K562 (cell line): ENCODE measurements around the gene KRIT1.

Source experiments
- BRD4 ChIP-seq: fragments of 200-600 bp; sonication (generic); IDR thresholded peaks from 2 replicates; pipeline ENCODE4 v1.6.1; 2017; ENCODE audit warnings: inconsistent platforms
- HMGN3 ChIP-seq: IDR thresholded peaks from 2 replicates; pipeline ENCODE4 v1.6.1; 2011; ENCODE audit warnings: borderline replicate concordance, low read depth, mild to moderate bottlenecking, mixed read lengths, low read length; ENCODE audit not compliant: insufficient read length; ENCODE audit errors: extremely low read depth
- HSF4 ChIP-seq: fragments of 250-450 bp; sonication (Bioruptor Pico); IDR thresholded peaks from 2 replicates; pipeline ENCODE4 v2.1.2; 2022; ENCODE audit warnings: mild to moderate bottlenecking, moderate library complexity, borderline replicate concordance
- POLR2A ChIP-seq: fragments of 450-650 bp; conservative IDR thresholded peaks from 2 replicates; pipeline ENCODE4 v1.6.1; 2016
- PTRF ChIP-seq: fragments of 450-650 bp; IDR thresholded peaks from 2 replicates; pipeline ENCODE4 v1.6.1; 2016; ENCODE audit warnings: mild to moderate bottlenecking, missing genetic modification characterization, missing compliant biosample characterization
- SMC3 ChIP-seq: conservative IDR thresholded peaks from 2 replicates; pipeline ENCODE4 v1.6.1; 2011; ENCODE audit warnings: low read depth, low read length, improper control_type of control experiment; ENCODE audit not compliant: insufficient read depth
- ZBTB7A ChIP-seq: IDR thresholded peaks from 2 replicates; pipeline ENCODE4 v1.6.1; 2011; ENCODE audit warnings: low read depth, mild to moderate bottlenecking, low read length, moderate library complexity, borderline replicate concordance; ENCODE audit not compliant: control insufficient read depth
- TF ChIP-seq, protein P1 (sequence below), 2 experiments: IDR thresholded peaks; 2 replicates each; pipeline ENCODE4 v1.6.1; 2011; ENCODE audit warnings: borderline replicate concordance in 1 of 2, control low read depth in 1 of 2, low read depth in 1 of 2, low read length in 1 of 2, mild to moderate bottlenecking in 1 of 2, mixed read lengths in 1 of 2, moderate library complexity in 1 of 2; ENCODE audit not compliant: insufficient read depth in 1 of 2, insufficient read length in 1 of 2, poor library complexity in 1 of 2, severe bottlenecking in 1 of 2; ENCODE audit errors: extremely low read depth in 1 of 2
- TF ChIP-seq, protein P2 (sequence below), 2 experiments: fragments of 450-650 bp in 1 of 2; sonication (generic) in 1 of 2; formaldehyde crosslinking in 1 of 2; IDR thresholded peaks; 2 replicates each; pipeline versions ENCODE4 v1.7.1 to v1.9.0; 2016 to 2022; ENCODE audit warnings: inconsistent platforms in 1 of 2, mild to moderate bottlenecking in 1 of 2, missing genetic modification reagents in 1 of 2
- TF ChIP-seq, protein P3 (sequence below): fragments of 450-650 bp; IDR thresholded peaks from 2 replicates; pipeline ENCODE4 v1.6.1; 2016; ENCODE audit warnings: low read depth

DNA sequence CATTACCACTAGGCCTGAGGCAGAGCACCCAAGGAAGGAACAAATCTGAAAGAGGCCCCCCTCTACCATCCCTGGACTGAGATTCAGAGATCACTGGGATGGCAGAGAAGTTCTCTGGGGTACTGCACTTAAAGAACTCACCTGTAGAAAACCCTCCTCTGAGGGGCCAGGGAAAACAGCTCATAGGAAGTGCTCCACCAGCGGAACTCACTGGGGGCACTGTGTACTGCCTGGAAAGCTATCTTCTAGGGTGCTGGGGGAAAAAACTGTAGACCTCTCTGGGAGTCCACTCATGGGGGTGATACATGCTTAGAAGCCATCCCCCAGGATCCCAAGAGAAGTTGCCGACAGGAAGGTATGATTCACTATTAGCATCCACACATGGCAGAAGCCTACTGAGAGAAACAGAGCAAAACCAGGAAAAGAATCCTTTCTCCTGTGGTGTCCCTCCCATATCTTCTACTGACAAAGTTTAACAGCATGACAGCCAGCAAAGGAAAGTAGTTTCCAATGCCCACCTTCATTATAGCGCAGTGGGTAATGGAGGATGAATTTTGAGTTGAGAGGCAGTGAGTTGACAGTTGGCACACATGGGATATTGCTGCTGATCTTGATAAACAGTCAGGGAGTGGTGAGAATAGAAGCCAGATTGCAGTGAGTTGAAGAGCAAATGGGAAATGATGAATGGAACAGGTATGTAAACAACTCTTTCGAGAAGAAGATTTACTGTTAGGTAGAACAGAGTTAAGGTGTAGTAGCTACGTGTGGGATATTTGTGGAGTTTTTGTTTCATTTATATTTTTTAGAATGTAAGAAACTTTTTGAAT lies 20.9 kb upstream of the KRIT1 start:
- TF ChIP-seq PTRF (tag) (no peak), HSF4 (CRISPR knock-in tag) (no peak), POLR2A (no peak), ZBTB7A (no peak), BRD4 (no peak), SMC3 (no peak), HMGN3 (no peak)
- TF ChIP-seq, protein P1, sequence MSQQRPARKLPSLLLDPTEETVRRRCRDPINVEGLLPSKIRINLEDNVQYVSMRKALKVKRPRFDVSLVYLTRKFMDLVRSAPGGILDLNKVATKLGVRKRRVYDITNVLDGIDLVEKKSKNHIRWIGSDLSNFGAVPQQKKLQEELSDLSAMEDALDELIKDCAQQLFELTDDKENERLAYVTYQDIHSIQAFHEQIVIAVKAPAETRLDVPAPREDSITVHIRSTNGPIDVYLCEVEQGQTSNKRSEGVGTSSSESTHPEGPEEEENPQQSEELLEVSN (IDR thresholded peaks at IDR 0.05; ENCODE audit: borderline replicate concordance in 1 of 2, extremely low read depth in 1 of 2, insufficient read depth in 1 of 2, insufficient read length in 1 of 2, low read depth in 1 of 2, low read length in 1 of 2, poor library complexity in 1 of 2, severe bottlenecking in 1 of 2), result no peak
- TF ChIP-seq, protein P2, sequence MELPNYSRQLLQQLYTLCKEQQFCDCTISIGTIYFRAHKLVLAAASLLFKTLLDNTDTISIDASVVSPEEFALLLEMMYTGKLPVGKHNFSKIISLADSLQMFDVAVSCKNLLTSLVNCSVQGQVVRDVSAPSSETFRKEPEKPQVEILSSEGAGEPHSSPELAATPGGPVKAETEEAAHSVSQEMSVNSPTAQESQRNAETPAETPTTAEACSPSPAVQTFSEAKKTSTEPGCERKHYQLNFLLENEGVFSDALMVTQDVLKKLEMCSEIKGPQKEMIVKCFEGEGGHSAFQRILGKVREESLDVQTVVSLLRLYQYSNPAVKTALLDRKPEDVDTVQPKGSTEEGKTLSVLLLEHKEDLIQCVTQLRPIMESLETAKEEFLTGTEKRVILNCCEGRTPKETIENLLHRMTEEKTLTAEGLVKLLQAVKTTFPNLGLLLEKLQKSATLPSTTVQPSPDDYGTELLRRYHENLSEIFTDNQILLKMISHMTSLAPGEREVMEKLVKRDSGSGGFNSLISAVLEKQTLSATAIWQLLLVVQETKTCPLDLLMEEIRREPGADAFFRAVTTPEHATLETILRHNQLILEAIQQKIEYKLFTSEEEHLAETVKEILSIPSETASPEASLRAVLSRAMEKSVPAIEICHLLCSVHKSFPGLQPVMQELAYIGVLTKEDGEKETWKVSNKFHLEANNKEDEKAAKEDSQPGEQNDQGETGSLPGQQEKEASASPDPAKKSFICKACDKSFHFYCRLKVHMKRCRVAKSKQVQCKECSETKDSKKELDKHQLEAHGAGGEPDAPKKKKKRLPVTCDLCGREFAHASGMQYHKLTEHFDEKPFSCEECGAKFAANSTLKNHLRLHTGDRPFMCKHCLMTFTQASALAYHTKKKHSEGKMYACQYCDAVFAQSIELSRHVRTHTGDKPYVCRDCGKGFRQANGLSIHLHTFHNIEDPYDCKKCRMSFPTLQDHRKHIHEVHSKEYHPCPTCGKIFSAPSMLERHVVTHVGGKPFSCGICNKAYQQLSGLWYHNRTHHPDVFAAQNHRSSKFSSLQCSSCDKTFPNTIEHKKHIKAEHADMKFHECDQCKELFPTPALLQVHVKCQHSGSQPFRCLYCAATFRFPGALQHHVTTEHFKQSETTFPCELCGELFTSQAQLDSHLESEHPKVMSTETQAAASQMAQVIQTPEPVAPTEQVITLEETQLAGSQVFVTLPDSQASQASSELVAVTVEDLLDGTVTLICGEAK (IDR thresholded peaks at IDR 0.05), result no peak
- TF ChIP-seq, protein P2 (CRISPR knock-in tag; IDR thresholded peaks at IDR 0.05), result no peak
- TF ChIP-seq, protein P3, sequence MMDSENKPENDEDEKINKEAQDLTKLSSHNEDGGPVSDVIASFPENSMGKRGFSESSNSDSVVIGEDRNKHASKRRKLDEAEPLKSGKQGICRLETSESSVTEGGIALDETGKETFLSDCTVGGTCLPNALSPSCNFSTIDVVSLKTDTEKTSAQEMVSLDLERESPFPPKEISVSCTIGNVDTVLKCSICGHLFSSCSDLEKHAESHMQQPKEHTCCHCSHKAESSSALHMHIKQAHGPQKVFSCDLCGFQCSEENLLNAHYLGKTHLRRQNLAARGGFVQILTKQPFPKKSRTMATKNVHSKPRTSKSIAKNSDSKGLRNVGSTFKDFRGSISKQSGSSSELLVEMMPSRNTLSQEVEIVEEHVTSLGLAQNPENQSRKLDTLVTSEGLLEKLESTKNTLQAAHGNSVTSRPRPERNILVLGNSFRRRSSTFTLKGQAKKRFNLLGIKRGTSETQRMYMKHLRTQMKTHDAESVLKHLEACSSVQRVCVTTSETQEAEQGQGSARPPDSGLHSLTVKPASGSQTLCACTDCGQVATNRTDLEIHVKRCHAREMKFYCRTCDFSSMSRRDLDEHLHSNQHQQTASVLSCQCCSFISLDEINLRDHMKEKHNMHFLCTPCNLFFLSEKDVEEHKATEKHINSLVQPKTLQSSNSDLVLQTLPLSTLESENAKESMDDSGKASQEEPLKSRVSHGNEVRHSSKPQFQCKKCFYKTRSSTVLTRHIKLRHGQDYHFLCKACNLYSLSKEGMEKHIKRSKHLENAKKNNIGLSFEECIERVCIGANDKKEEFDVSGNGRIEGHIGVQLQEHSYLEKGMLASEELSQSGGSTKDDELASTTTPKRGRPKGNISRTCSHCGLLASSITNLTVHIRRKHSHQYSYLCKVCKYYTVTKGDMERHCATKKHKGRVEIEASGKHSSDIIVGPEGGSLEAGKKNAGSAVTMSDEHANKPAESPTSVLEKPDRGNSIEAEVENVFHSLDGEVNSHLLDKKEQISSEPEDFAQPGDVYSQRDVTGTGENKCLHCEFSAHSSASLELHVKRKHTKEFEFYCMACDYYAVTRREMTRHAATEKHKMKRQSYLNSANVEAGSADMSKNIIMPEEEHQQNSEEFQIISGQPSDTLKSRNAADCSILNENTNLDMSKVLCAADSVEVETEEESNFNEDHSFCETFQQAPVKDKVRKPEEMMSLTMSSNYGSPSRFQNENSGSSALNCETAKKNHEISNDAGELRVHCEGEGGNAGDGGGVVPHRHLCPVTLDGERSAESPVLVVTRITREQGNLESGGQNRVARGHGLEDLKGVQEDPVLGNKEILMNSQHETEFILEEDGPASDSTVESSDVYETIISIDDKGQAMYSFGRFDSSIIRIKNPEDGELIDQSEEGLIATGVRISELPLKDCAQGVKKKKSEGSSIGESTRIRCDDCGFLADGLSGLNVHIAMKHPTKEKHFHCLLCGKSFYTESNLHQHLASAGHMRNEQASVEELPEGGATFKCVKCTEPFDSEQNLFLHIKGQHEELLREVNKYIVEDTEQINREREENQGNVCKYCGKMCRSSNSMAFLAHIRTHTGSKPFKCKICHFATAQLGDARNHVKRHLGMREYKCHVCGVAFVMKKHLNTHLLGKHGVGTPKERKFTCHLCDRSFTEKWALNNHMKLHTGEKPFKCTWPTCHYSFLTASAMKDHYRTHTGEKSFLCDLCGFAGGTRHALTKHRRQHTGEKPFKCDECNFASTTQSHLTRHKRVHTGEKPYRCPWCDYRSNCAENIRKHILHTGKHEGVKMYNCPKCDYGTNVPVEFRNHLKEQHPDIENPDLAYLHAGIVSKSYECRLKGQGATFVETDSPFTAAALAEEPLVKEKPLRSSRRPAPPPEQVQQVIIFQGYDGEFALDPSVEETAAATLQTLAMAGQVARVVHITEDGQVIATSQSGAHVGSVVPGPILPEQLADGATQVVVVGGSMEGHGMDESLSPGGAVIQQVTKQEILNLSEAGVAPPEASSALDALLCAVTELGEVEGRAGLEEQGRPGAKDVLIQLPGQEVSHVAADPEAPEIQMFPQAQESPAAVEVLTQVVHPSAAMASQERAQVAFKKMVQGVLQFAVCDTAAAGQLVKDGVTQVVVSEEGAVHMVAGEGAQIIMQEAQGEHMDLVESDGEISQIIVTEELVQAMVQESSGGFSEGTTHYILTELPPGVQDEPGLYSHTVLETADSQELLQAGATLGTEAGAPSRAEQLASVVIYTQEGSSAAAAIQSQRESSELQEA, result no peak
